HepG2 (cell line): Measurements from ENCODE around the gene CXCR5. TPM values are rescaled to one million over a fixed set of nuclear protein-coding genes. Genes with fewer than 3 reads are reported as not detected.

ENCODE experiments used
- EP300 ChIP-seq, 3 experiments: sonication (generic) in 1 of 3; formaldehyde crosslinking in 1 of 3; IDR thresholded peaks; 2 replicates each; pipeline versions ENCODE4 v1.5.1 to v1.6.1; 2011 to 2020; ENCODE audit warnings: low read depth in 2 of 3, low read length in 2 of 3, borderline replicate concordance in 1 of 3, improper control_type of control experiment in 1 of 3, mild to moderate bottlenecking in 1 of 3, missing genetic modification reagents in 1 of 3, moderate library complexity in 1 of 3
- IKZF5 ChIP-seq: IDR thresholded peaks from 2 replicates; pipeline ENCODE4 v1.6.1; 2018; ENCODE audit warnings: missing genetic modification reagents, mild to moderate bottlenecking, missing compliant biosample characterization
- KLF13 ChIP-seq: sonication (generic); formaldehyde crosslinking; IDR thresholded peaks from 2 replicates; pipeline ENCODE4 v1.4.0; 2020; ENCODE audit warnings: mild to moderate bottlenecking, missing genetic modification reagents
- KLF16 ChIP-seq, 2 experiments: sonication (generic) in 1 of 2; formaldehyde crosslinking in 1 of 2; IDR thresholded peaks; 2 replicates each; pipeline versions ENCODE4 v1.6.1 to v1.8.0; 2016 to 2023; ENCODE audit warnings: missing genetic modification reagents in 2 of 2, missing compliant biosample characterization in 1 of 2
- NCOA5 ChIP-seq: sonication (generic); formaldehyde crosslinking; IDR thresholded peaks from 2 replicates; pipeline ENCODE4 v1.4.0; 2020; ENCODE audit warnings: missing genetic modification reagents
- POGK ChIP-seq: sonication (generic); formaldehyde crosslinking; conservative IDR thresholded peaks from 2 replicates; pipeline ENCODE4 v1.8.0; 2022; ENCODE audit warnings: mild to moderate bottlenecking, moderate library complexity, missing genetic modification reagents
- SAFB2 ChIP-seq: sonication (generic); formaldehyde crosslinking; IDR thresholded peaks from 2 replicates; pipeline ENCODE4 v1.5.1; 2020; ENCODE audit warnings: missing genetic modification reagents, low read depth, mild to moderate bottlenecking, borderline replicate concordance
- TAF1 ChIP-seq: sonication (generic); formaldehyde crosslinking; IDR thresholded peaks from 2 replicates; pipeline ENCODE4 v1.4.0; 2020; ENCODE audit warnings: missing genetic modification reagents
- TBX3 ChIP-seq: fragments of 450-650 bp; IDR thresholded peaks from 2 replicates; pipeline ENCODE4 v1.6.1; 2017; ENCODE audit warnings: antibody characterized with exemption, mild to moderate bottlenecking, inconsistent platforms, borderline replicate concordance
- TEAD3 ChIP-seq: optimal IDR thresholded peaks from 2 replicates; pipeline ENCODE3; 2016; ENCODE audit warnings: borderline replicate concordance
- ZNF329 ChIP-seq: sonication (generic); formaldehyde crosslinking; IDR thresholded peaks from 2 replicates; pipeline ENCODE4 v1.9.0; 2021; ENCODE audit warnings: low read depth, mild to moderate bottlenecking, missing genetic modification reagents
- ZNF674 ChIP-seq: sonication (generic); formaldehyde crosslinking; IDR thresholded peaks from 2 replicates; pipeline ENCODE4 v1.5.0; 2020; ENCODE audit warnings: low read depth, mild to moderate bottlenecking, missing genetic modification reagents
- ZNF737 ChIP-seq: sonication (generic); formaldehyde crosslinking; IDR thresholded peaks from 2 replicates; pipeline ENCODE4 v1.5.0; 2020; ENCODE audit warnings: missing genetic modification reagents, mild to moderate bottlenecking, borderline replicate concordance
- ZNF770 ChIP-seq: sonication (generic); formaldehyde crosslinking; IDR thresholded peaks from 2 replicates; pipeline ENCODE4 v1.5.0; 2020; ENCODE audit warnings: mild to moderate bottlenecking, missing genetic modification reagents
- ZSCAN9 ChIP-seq: IDR thresholded peaks from 2 replicates; pipeline ENCODE4 v1.6.1; 2016; ENCODE audit warnings: borderline replicate concordance
- polyA plus RNA-seq, 8 experiments: library from polyadenylated mRNA; depleted of rRNA in 3 of 8; stranded (reverse) in 7 of 8; unstranded in 1 of 8; fragments of >200 nt; fragmentation: Illumina TruSeq in 4 of 8; extraction: Trizol in 4 of 8; gene quantifications; 2 replicates each; pipeline versions ENCODE4 v1.2.1 to v1.2.3, GENCODE V29; 2011 to 2016; ENCODE audit warnings: low read depth in 4 of 8, missing spikeins in 1 of 8, mixed read lengths in 1 of 8; ENCODE audit not compliant: insufficient read depth in 1 of 8
- total RNA-seq, 5 experiments: library from RNA; depleted of rRNA; stranded (reverse); fragments of >200 nt; fragmentation: Illumina TruSeq; extraction: Trizol; gene quantifications; 2 replicates each; pipeline ENCODE4 v1.2.3, GENCODE V29; 2016; ENCODE audit warnings: low read depth in 1 of 5
- TF ChIP-seq, protein P1 (sequence below): sonication (generic); formaldehyde crosslinking; IDR thresholded peaks from 2 replicates; pipeline ENCODE4 v1.4.0; 2020; ENCODE audit warnings: missing genetic modification reagents
- TF ChIP-seq, protein P2 (sequence below): sonication (generic); formaldehyde crosslinking; IDR thresholded peaks from 2 replicates; pipeline ENCODE4 v1.4.0; 2020; ENCODE audit warnings: missing genetic modification reagents

The CXCR5 gene
- total and polyA plus RNA-seq, 2 of the 13 experiments (the other 11 are each of a cell fraction or from before 2014, with no cell fraction given) = not detected

DNA sequence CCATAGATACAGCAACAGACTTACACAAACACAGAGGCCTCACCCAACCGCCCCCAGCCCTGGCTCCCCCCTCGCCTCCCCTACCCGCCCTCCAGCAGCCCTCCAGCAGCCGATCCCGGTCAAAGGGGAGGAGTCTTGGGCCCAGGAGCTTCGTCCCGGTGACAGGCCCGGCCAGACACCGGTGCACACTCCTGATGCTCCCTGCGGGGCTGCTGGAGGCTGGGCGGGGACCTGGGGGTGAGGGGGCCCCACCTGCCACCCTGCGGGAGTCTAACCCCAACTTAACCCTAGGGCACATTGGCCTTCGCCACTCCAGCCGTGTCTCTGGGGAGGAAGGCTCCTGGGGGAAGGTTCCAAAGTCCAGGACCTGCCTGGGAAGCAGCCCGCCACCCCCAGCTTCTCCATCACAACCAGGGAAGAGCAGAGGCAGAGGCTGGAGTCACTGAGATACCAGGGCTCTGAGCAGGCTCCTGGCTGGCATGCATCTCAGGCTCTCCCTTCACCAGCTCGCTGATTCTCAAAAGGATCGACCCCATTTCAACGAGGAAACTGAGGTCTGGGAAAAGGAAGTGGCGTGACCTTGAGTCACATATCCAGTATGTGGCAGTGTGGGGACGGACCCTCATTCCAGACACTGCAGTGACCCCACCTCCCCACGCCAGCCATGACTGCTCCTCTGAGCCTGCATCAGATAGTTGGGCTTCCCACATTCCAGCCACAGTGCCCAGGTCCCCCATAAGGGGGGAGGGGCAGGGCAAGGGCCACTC, 27.6 kb downstream of the CXCR5 start (continued):
- no peak for TF ChIP-seq TAF1 (CRISPR knock-in tag)
- TF ChIP-seq POGK = no peak
- TF ChIP-seq NCOA5 (CRISPR knock-in tag) = no peak
- TF ChIP-seq SAFB2 (CRISPR knock-in tag) = no peak
- no peak for TF ChIP-seq ZNF770 (CRISPR knock-in tag)
- no peak for TF ChIP-seq ZNF674 (CRISPR knock-in tag)
- TF ChIP-seq ZNF737 (CRISPR knock-in tag) = no peak
- no peak for TF ChIP-seq ZNF329
- no peak for TF ChIP-seq TBX3
- TF ChIP-seq, protein P1, sequence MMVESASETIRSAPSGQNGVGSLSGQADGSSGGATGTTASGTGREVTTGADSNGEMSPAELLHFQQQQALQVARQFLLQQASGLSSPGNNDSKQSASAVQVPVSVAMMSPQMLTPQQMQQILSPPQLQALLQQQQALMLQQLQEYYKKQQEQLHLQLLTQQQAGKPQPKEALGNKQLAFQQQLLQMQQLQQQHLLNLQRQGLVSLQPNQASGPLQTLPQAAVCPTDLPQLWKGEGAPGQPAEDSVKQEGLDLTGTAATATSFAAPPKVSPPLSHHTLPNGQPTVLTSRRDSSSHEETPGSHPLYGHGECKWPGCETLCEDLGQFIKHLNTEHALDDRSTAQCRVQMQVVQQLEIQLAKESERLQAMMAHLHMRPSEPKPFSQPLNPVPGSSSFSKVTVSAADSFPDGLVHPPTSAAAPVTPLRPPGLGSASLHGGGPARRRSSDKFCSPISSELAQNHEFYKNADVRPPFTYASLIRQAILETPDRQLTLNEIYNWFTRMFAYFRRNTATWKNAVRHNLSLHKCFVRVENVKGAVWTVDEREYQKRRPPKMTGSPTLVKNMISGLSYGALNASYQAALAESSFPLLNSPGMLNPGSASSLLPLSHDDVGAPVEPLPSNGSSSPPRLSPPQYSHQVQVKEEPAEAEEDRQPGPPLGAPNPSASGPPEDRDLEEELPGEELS (CRISPR knock-in tag) = no peak
- TF ChIP-seq ZSCAN9 (CRISPR knock-in tag) = no peak
- TF ChIP-seq KLF13 (CRISPR knock-in tag) = 0 out of 2 replicates have a peak, but pooled peaks have one; percentile 35
- TF ChIP-seq, protein P2, sequence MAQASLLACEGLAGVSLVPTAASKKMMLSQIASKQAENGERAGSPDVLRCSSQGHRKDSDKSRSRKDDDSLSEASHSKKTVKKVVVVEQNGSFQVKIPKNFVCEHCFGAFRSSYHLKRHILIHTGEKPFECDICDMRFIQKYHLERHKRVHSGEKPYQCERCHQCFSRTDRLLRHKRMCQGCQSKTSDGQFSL (CRISPR knock-in tag) = no peak
- TF ChIP-seq IKZF5 (CRISPR knock-in tag) = no peak
- TF ChIP-seq EP300 (IDR thresholded peaks at IDR 0.05; ENCODE audit: low read depth in 2 of 2, low read length in 2 of 2) = 0 out of 4 replicates have a peak, but pooled peaks of 1 of the 2 experiments have one; percentile 29
- peak; percentile 55; the same call in 1 of the 2 replicates for TF ChIP-seq EP300 (CRISPR knock-in tag; IDR thresholded peaks at IDR 0.05; ENCODE audit: borderline replicate concordance)
- no peak for TF ChIP-seq TEAD3 (CRISPR knock-in tag)
- TF ChIP-seq KLF16 (CRISPR knock-in tag; IDR thresholded peaks at IDR 0.05) = no peak
